Smooth muscle cell (in vitro differentiated cells): Measurements from ENCODE around the gene TUBGCP2. TPM values are rescaled to one million over a fixed set of nuclear protein-coding genes. Genes with fewer than 3 reads are reported as not detected.

ENCODE experiments used
- DNase-seq: peaks from one replicate; lab custom pipeline; 2025; ENCODE audit not compliant: unreplicated experiment; lab: John Stamatoyannopoulos, UW
- H2AFZ ChIP-seq: fragments of 200-600 bp; sonication (generic); 2 replicates; pipeline ENCODE4 v1.6.0; 2016; ENCODE audit warnings: antibody characterized with exemption, low read depth, mild to moderate bottlenecking
- H3F3A ChIP-seq: fragments of 200-600 bp; sonication (generic); 2 replicates; pipeline ENCODE4 v1.6.0; 2017; ENCODE audit warnings: antibody characterized with exemption, low read depth
- H3K27ac ChIP-seq: fragments of 200-600 bp; sonication (generic); 2 replicates; pipeline ENCODE4 v1.5.1; 2016; ENCODE audit warnings: low read depth, mild to moderate bottlenecking
- H3K27me3 ChIP-seq: fragments of 200-600 bp; sonication (generic); 2 replicates; pipeline ENCODE4 v1.6.1; 2016; ENCODE audit warnings: low read depth, mild to moderate bottlenecking
- H3K36me3 ChIP-seq: fragments of 200-600 bp; sonication (generic); 2 replicates; pipeline ENCODE4 v1.5.1; 2016; ENCODE audit warnings: low read depth
- H3K4me1 ChIP-seq: fragments of 200-600 bp; sonication (generic); 2 replicates; pipeline ENCODE4 v1.5.1; 2016; ENCODE audit warnings: low read depth
- H3K4me2 ChIP-seq: fragments of 200-600 bp; sonication (generic); 2 replicates; pipeline ENCODE4 v1.6.0; 2016; ENCODE audit warnings: mild to moderate bottlenecking
- H3K4me3 ChIP-seq: fragments of 200-600 bp; sonication (generic); 2 replicates; pipeline ENCODE4 v1.5.1; 2016; ENCODE audit warnings: mild to moderate bottlenecking
- H3K79me2 ChIP-seq: fragments of 200-600 bp; sonication (generic); 2 replicates; pipeline ENCODE4 v1.6.0; 2016; ENCODE audit warnings: low read depth, mild to moderate bottlenecking
- H3K9ac ChIP-seq: fragments of 200-600 bp; sonication (generic); 2 replicates; pipeline ENCODE4 v1.6.0; 2016; ENCODE audit warnings: low read depth
- H3K9me3 ChIP-seq: fragments of 200-600 bp; sonication (generic); replicated peaks from 2 replicates; pipeline ENCODE4 v1.5.1; 2016; ENCODE audit warnings: low read depth
- H4K20me1 ChIP-seq: fragments of 200-600 bp; sonication (generic); 2 replicates; pipeline ENCODE4 v1.6.0; 2016; ENCODE audit warnings: low read depth
- CTCF ChIP-seq: fragments of 200-600 bp; sonication (generic); IDR thresholded peaks from 2 replicates; pipeline ENCODE4 v1.5.1; 2017; ENCODE audit warnings: borderline replicate concordance, mild to moderate bottlenecking, antibody characterized with exemption; ENCODE audit not compliant: insufficient read depth, poor library complexity, severe bottlenecking
- WGBS: methylation state at CpG from one replicate; pipeline ENCODE4 v1.1.7; 2016; ENCODE audit warnings: low lambda C conversion rate; 5-methylcytosine and 5-hydroxymethylcytosine counted together
- polyA plus RNA-seq: library from polyadenylated mRNA; unstranded; fragments of >200 nt; fragmentation: Nextera tagmentation; extraction: Ambion mirVana; gene quantifications from 2 replicates; pipeline ENCODE4 v1.2.1, GENCODE V29; 2016
- total RNA-seq: library from RNA; depleted of rRNA; stranded (reverse); fragments of >200 nt; gene quantifications from 2 replicates; pipeline ENCODE4 v1.2.3, GENCODE V29; 2014

Gene TUBGCP2
- total and polyA plus RNA-seq, 2 experiments from 2014 or later = 39.5 to 40.5 TPM

- no peak for DNase-seq
- Histone ChIP-seq H3K4me3 (no peak overlapping the region), H3F3A (no peaks in the 10 kb centered on the region), H2AFZ (no peak overlapping the region), H3K4me2 (no peak overlapping the region), H3K9me3 (no peaks in the 10 kb centered on the region), H3K27me3 (peaks cover 27% of the 10 kb centered on the region), H3K36me3 (no peaks in the 10 kb centered on the region), H4K20me1 (no peaks in the 10 kb centered on the region), H3K27ac (no peak overlapping the region), H3K9ac (no peak overlapping the region), H3K79me2 (no peaks in the 10 kb centered on the region), H3K4me1 (no peaks in the 10 kb centered on the region)
- 95% methylated on average over 13 of the region's 13 CpGs for WGBS
- TF ChIP-seq CTCF = no peak
Observed at GRCh38 chr10:133339708-133340380, 31.2 kb upstream of the TUBGCP2 start.

GRCh38 chr10:133338080-133339071, 29.7 kb upstream of the TUBGCP2 start:
- H3K9ac ChIP-seq = no peak overlapping the region

GRCh38 chr10:133337370-133337725, 28.7 kb upstream of the TUBGCP2 start:
- no peak for TF ChIP-seq CTCF
- Histone ChIP-seq H3K79me2 (no peaks in the 10 kb centered on the region), H3K9ac (no peak overlapping the region), H3K36me3 (no peaks in the 10 kb centered on the region), H3K4me1 (no peaks in the 10 kb centered on the region), H3K27me3 (peaks cover 43% of the 10 kb centered on the region), H4K20me1 (no peaks in the 10 kb centered on the region), H3K27ac (no peak overlapping the region), H3K4me2 (no peak overlapping the region), H2AFZ (no peak overlapping the region), H3K4me3 (no peak overlapping the region), H3F3A (no peaks in the 10 kb centered on the region), H3K9me3 (no peaks in the 10 kb centered on the region)
- DNase-seq = no peak
- WGBS = 92% methylated on average over 3 of the region's 3 CpGs

More at GRCh38 chr10:133338080-133339071, 29.7 kb upstream of the TUBGCP2 start:
- Histone ChIP-seq H3K36me3 (no peaks in the 10 kb centered on the region), H3K79me2 (no peaks in the 10 kb centered on the region), H3K27ac (no peak overlapping the region), H3K4me2 (no peak overlapping the region), H4K20me1 (no peaks in the 10 kb centered on the region), H2AFZ (no peak overlapping the region), H3K27me3 (peaks cover 33% of the 10 kb centered on the region), H3K9me3 (no peaks in the 10 kb centered on the region), H3F3A (no peaks in the 10 kb centered on the region), H3K4me3 (no peak overlapping the region), H3K4me1 (no peaks in the 10 kb centered on the region)
- 93% methylated on average over 10 of the region's 10 CpGs for WGBS
- TF ChIP-seq CTCF = no peak
- no peak for DNase-seq
